Body of pancreas (tissue), 4 donors: ENCODE measurements around the gene SHANK1.

Source experiments
- POLR2A ChIP-seq, 3 donors: fragments of 450-650 bp; IDR thresholded peaks; one replicate each; pipeline ENCODE4 v1.6.1; 2016; ENCODE audit warnings: antibody characterized with exemption in 3 of 3, mild to moderate bottlenecking in 2 of 3
- TF ChIP-seq, protein P1 (sequence below), 7 experiments: fragments of 450-650 bp in 4 of 7; fragments of 200-600 bp in 3 of 7; sonication (generic) in 3 of 7; IDR thresholded peaks; one replicate each; pipeline ENCODE4 v1.5.1; 2016 to 2019; ENCODE audit warnings: antibody characterized with exemption in 7 of 7

DNA sequence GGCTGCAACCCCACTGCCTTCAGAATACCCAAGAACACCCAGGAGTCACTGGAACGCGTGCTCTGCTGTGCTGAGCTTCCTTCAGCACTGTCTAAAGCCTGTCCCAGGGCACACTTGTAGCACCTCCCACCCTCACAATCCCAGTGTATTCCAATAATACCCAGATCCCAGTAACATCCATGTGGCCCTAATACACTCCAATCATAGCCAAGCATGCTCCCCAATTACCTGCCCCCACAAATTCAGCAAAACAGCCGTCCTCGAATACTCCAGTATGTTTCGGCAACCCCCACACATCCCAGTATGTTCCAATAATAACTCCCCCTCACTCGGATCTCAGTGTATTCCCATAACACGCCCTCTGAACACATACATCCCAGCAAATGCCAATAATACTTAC is 29.2 kb downstream of the SHANK1 start:
- no peak for TF ChIP-seq POLR2A (IDR thresholded peaks at IDR 0.05)
- TF ChIP-seq, protein P1, sequence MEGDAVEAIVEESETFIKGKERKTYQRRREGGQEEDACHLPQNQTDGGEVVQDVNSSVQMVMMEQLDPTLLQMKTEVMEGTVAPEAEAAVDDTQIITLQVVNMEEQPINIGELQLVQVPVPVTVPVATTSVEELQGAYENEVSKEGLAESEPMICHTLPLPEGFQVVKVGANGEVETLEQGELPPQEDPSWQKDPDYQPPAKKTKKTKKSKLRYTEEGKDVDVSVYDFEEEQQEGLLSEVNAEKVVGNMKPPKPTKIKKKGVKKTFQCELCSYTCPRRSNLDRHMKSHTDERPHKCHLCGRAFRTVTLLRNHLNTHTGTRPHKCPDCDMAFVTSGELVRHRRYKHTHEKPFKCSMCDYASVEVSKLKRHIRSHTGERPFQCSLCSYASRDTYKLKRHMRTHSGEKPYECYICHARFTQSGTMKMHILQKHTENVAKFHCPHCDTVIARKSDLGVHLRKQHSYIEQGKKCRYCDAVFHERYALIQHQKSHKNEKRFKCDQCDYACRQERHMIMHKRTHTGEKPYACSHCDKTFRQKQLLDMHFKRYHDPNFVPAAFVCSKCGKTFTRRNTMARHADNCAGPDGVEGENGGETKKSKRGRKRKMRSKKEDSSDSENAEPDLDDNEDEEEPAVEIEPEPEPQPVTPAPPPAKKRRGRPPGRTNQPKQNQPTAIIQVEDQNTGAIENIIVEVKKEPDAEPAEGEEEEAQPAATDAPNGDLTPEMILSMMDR (IDR thresholded peaks at IDR 0.05): no peak
